Measurements from ENCODE around the gene IQSEC3.
A peak's percentile ranks its signal among the peaks of the same experiment; 100 is the strongest.

IQSEC3 gene

GRCh38 chr12:176321-177181 lies 110.0 kb downstream of the IQSEC3 start:
- Histone ChIP-seq H3K4me1 (ENCODE audit: control insufficient read depth in 1 of 2, insufficient read depth in 2 of 2, low read length in 2 of 2) (peaks cover 50 to 51% of the 10 kb centered on the region in 2 donors), H3K9me3 (ENCODE audit: control insufficient read depth in 1 of 2, low read length in 2 of 2) (no peaks in the 10 kb centered on the region), H3K27me3 (ENCODE audit: control insufficient read depth in 1 of 2, insufficient read depth in 2 of 2, low read length in 2 of 2) (peaks cover 0 to 3% of the 10 kb centered on the region in 2 donors), H3K9ac (ENCODE audit: low read depth in 1 of 2, low read length in 2 of 2) (peak overlapping the region; percentile 51 to 62), H3K36me3 (ENCODE audit: control insufficient read depth in 1 of 2, insufficient read depth in 2 of 2, low read length in 2 of 2) (no peaks in the 10 kb centered on the region), H3K27ac (ENCODE audit: low read depth, low read length) (peak overlapping the region; percentile 68), H3K4me3 (ENCODE audit: low read depth in 1 of 2, low read length in 2 of 2) (no peak overlapping the region)

- no peaks in the 10 kb centered on the region for H3K9me3 ChIP-seq (ENCODE audit: control insufficient read depth in 1 of 2, low read length in 2 of 2)
- H3K9ac ChIP-seq (ENCODE audit: low read depth in 1 of 2, low read length in 2 of 2) = peak overlapping the region in 1 of 2 donors; percentile 62
- no peaks in the 10 kb centered on the region for H3K27me3 ChIP-seq (ENCODE audit: control insufficient read depth in 1 of 2, insufficient read depth in 2 of 2, low read length in 2 of 2)
- H3K4me3 ChIP-seq (ENCODE audit: low read depth in 1 of 2, low read length in 2 of 2) = no peak overlapping the region
- no peak overlapping the region for H3K27ac ChIP-seq (ENCODE audit: low read depth, low read length)
- no peaks in the 10 kb centered on the region for H3K36me3 ChIP-seq (ENCODE audit: control insufficient read depth in 1 of 2, insufficient read depth in 2 of 2, low read length in 2 of 2)
- peaks cover 43 to 44% of the 10 kb centered on the region in 2 donors for H3K4me1 ChIP-seq (ENCODE audit: control insufficient read depth in 1 of 2, insufficient read depth in 2 of 2, low read length in 2 of 2)
Measured at GRCh38 chr12:177336-177979, 110.9 kb downstream of the IQSEC3 start.

- Histone ChIP-seq H3K36me3 (ENCODE audit: control insufficient read depth in 1 of 2, insufficient read depth in 2 of 2, low read length in 2 of 2) (no peaks in the 10 kb centered on the region), H3K4me1 (ENCODE audit: control insufficient read depth in 1 of 2, insufficient read depth in 2 of 2, low read length in 2 of 2) (peaks cover 35 to 38% of the 10 kb centered on the region in 2 donors), H3K4me3 (ENCODE audit: low read depth in 1 of 2, low read length in 2 of 2) (no peak overlapping the region), H3K27ac (ENCODE audit: low read depth, low read length) (no peak overlapping the region), H3K9ac (ENCODE audit: low read depth in 1 of 2, low read length in 2 of 2) (no peak overlapping the region), H3K9me3 (ENCODE audit: control insufficient read depth in 1 of 2, low read length in 2 of 2) (no peaks in the 10 kb centered on the region), H3K27me3 (ENCODE audit: control insufficient read depth in 1 of 2, insufficient read depth in 2 of 2, low read length in 2 of 2) (no peaks in the 10 kb centered on the region)
Measured at GRCh38 chr12:177980-178828, 111.6 kb downstream of the IQSEC3 start.

GRCh38 chr12:178829-179109 lies 112.2 kb downstream of the IQSEC3 start:
- H3K9me3 ChIP-seq (ENCODE audit: control insufficient read depth in 1 of 2, low read length in 2 of 2) = no peaks in the 10 kb centered on the region
- no peak overlapping the region for H3K4me3 ChIP-seq (ENCODE audit: low read depth in 1 of 2, low read length in 2 of 2)
- H3K9ac ChIP-seq (ENCODE audit: low read depth in 1 of 2, low read length in 2 of 2) = no peak overlapping the region
- no peaks in the 10 kb centered on the region for H3K27me3 ChIP-seq (ENCODE audit: control insufficient read depth in 1 of 2, insufficient read depth in 2 of 2, low read length in 2 of 2)
- H3K27ac ChIP-seq (ENCODE audit: low read depth, low read length) = no peak overlapping the region
- no peaks in the 10 kb centered on the region for H3K36me3 ChIP-seq (ENCODE audit: control insufficient read depth in 1 of 2, insufficient read depth in 2 of 2, low read length in 2 of 2)
- peaks cover 30 to 38% of the 10 kb centered on the region in 2 donors for H3K4me1 ChIP-seq (ENCODE audit: control insufficient read depth in 1 of 2, insufficient read depth in 2 of 2, low read length in 2 of 2)

- H3K4me3 ChIP-seq (ENCODE audit: low read depth in 1 of 2, low read length in 2 of 2) = no peak overlapping the region
- H3K27me3 ChIP-seq (ENCODE audit: control insufficient read depth in 1 of 2, insufficient read depth in 2 of 2, low read length in 2 of 2) = no peaks in the 10 kb centered on the region
- H3K9ac ChIP-seq (ENCODE audit: low read depth in 1 of 2, low read length in 2 of 2) = no peak overlapping the region
- no peak overlapping the region for H3K27ac ChIP-seq (ENCODE audit: low read depth, low read length)
- H3K36me3 ChIP-seq (ENCODE audit: control insufficient read depth in 1 of 2, insufficient read depth in 2 of 2, low read length in 2 of 2) = no peaks in the 10 kb centered on the region
- peaks cover 30 to 38% of the 10 kb centered on the region in 2 donors for H3K4me1 ChIP-seq (ENCODE audit: control insufficient read depth in 1 of 2, insufficient read depth in 2 of 2, low read length in 2 of 2)
- H3K9me3 ChIP-seq (ENCODE audit: control insufficient read depth in 1 of 2, low read length in 2 of 2) = no peaks in the 10 kb centered on the region
Measured at GRCh38 chr12:179131-179884, 112.7 kb downstream of the IQSEC3 start.

GRCh38 chr12:179885-180284 lies 113.3 kb downstream of the IQSEC3 start:
- Histone ChIP-seq H3K9me3 (ENCODE audit: control insufficient read depth in 1 of 2, low read length in 2 of 2) (no peaks in the 10 kb centered on the region), H3K4me1 (ENCODE audit: control insufficient read depth in 1 of 2, insufficient read depth in 2 of 2, low read length in 2 of 2) (peaks cover 29 to 37% of the 10 kb centered on the region in 2 donors), H3K27ac (ENCODE audit: low read depth, low read length) (no peak overlapping the region), H3K4me3 (ENCODE audit: low read depth in 1 of 2, low read length in 2 of 2) (no peak overlapping the region), H3K27me3 (ENCODE audit: control insufficient read depth in 1 of 2, insufficient read depth in 2 of 2, low read length in 2 of 2) (no peaks in the 10 kb centered on the region), H3K36me3 (ENCODE audit: control insufficient read depth in 1 of 2, insufficient read depth in 2 of 2, low read length in 2 of 2) (no peaks in the 10 kb centered on the region), H3K9ac (ENCODE audit: low read depth in 1 of 2, low read length in 2 of 2) (no peak overlapping the region)

- H3K9ac ChIP-seq (ENCODE audit: low read depth in 1 of 2, low read length in 2 of 2) = no peak overlapping the region
- no peak overlapping the region for H3K27ac ChIP-seq (ENCODE audit: low read depth, low read length)
- peaks cover 23 to 32% of the 10 kb centered on the region in 2 donors for H3K4me1 ChIP-seq (ENCODE audit: control insufficient read depth in 1 of 2, insufficient read depth in 2 of 2, low read length in 2 of 2)
- H3K4me3 ChIP-seq (ENCODE audit: low read depth in 1 of 2, low read length in 2 of 2) = no peak overlapping the region
- no peaks in the 10 kb centered on the region for H3K36me3 ChIP-seq (ENCODE audit: control insufficient read depth in 1 of 2, insufficient read depth in 2 of 2, low read length in 2 of 2)
- no peaks in the 10 kb centered on the region for H3K27me3 ChIP-seq (ENCODE audit: control insufficient read depth in 1 of 2, insufficient read depth in 2 of 2, low read length in 2 of 2)
- H3K9me3 ChIP-seq (ENCODE audit: control insufficient read depth in 1 of 2, low read length in 2 of 2) = no peaks in the 10 kb centered on the region
Measured at GRCh38 chr12:180445-180844, 113.9 kb downstream of the IQSEC3 start.

GRCh38 chr12:181921-182320 lies 115.4 kb downstream of the IQSEC3 start:
- H3K27ac ChIP-seq (ENCODE audit: low read depth, low read length) = no peak overlapping the region
- H3K9me3 ChIP-seq (ENCODE audit: control insufficient read depth in 1 of 2, low read length in 2 of 2) = no peaks in the 10 kb centered on the region
- H3K27me3 ChIP-seq (ENCODE audit: control insufficient read depth in 1 of 2, insufficient read depth in 2 of 2, low read length in 2 of 2) = no peaks in the 10 kb centered on the region
- no peak overlapping the region for H3K4me3 ChIP-seq (ENCODE audit: low read depth in 1 of 2, low read length in 2 of 2)
- peaks cover 9 to 17% of the 10 kb centered on the region in 2 donors for H3K4me1 ChIP-seq (ENCODE audit: control insufficient read depth in 1 of 2, insufficient read depth in 2 of 2, low read length in 2 of 2)
- no peaks in the 10 kb centered on the region for H3K36me3 ChIP-seq (ENCODE audit: control insufficient read depth in 1 of 2, insufficient read depth in 2 of 2, low read length in 2 of 2)
- H3K9ac ChIP-seq (ENCODE audit: low read depth in 1 of 2, low read length in 2 of 2) = no peak overlapping the region

GRCh38 chr12:182381-182892 lies 115.9 kb downstream of the IQSEC3 start:
- Histone ChIP-seq H3K36me3 (ENCODE audit: control insufficient read depth in 1 of 2, insufficient read depth in 2 of 2, low read length in 2 of 2) (no peaks in the 10 kb centered on the region), H3K27ac (ENCODE audit: low read depth, low read length) (no peak overlapping the region), H3K27me3 (ENCODE audit: control insufficient read depth in 1 of 2, insufficient read depth in 2 of 2, low read length in 2 of 2) (no peaks in the 10 kb centered on the region), H3K9ac (ENCODE audit: low read depth in 1 of 2, low read length in 2 of 2) (no peak overlapping the region), H3K4me1 (ENCODE audit: control insufficient read depth in 1 of 2, insufficient read depth in 2 of 2, low read length in 2 of 2) (peaks cover 7 to 12% of the 10 kb centered on the region in 2 donors), H3K4me3 (ENCODE audit: low read depth in 1 of 2, low read length in 2 of 2) (no peak overlapping the region), H3K9me3 (ENCODE audit: control insufficient read depth in 1 of 2, low read length in 2 of 2) (no peaks in the 10 kb centered on the region)
